Prostate gland (tissue), 2 donors: ENCODE measurements around the gene FAM180A.

Experiments used
- CTCF ChIP-seq, 4 experiments: fragments of 200-600 bp in 2 of 4; fragments of 450-650 bp in 2 of 4; sonication (generic) in 2 of 4; IDR thresholded peaks; 1 replicate in 3 of 4; 2 replicates in 1 of 4; pipeline ENCODE4 v1.5.1; 2016 to 2019; ENCODE audit warnings: antibody characterized with exemption in 4 of 4, mild to moderate bottlenecking in 2 of 4, moderate library complexity in 2 of 4
- POLR2A ChIP-seq: fragments of 450-650 bp; IDR thresholded peaks from one replicate; pipeline ENCODE4 v1.6.1; 2016; ENCODE audit warnings: antibody characterized with exemption, mild to moderate bottlenecking

GRCh38 chr7:135717693-135718092 is 30.9 kb downstream of the FAM180A start:
- TF ChIP-seq CTCF (IDR thresholded peaks at IDR 0.05): no peak
- TF ChIP-seq POLR2A: no peak
